Measurements from ENCODE around the gene WDR5.

GRCh38 chr9:134176599-134176968 is 40.7 kb downstream of the WDR5 start:
- TF ChIP-seq CTCF (IDR thresholded peaks at IDR 0.05; ENCODE audit: poor library complexity) (no peak), EZH2phosphoT487 (IDR thresholded peaks at IDR 0.05; ENCODE audit: low read depth, severe bottlenecking, unreplicated experiment) (no peak), EZH2 (IDR thresholded peaks at IDR 0.05; ENCODE audit: borderline replicate concordance) (no peak)

Measured in hepatocyte (in vitro differentiated cells).